Measurements from ENCODE around the gene TUBB8B.
"Not testable (repeated sequence)": the region's sequence is repeated elsewhere in the genome, so short reads cannot be mapped to it uniquely, and the experiment has no call there.

TUBB8B gene

DNA sequence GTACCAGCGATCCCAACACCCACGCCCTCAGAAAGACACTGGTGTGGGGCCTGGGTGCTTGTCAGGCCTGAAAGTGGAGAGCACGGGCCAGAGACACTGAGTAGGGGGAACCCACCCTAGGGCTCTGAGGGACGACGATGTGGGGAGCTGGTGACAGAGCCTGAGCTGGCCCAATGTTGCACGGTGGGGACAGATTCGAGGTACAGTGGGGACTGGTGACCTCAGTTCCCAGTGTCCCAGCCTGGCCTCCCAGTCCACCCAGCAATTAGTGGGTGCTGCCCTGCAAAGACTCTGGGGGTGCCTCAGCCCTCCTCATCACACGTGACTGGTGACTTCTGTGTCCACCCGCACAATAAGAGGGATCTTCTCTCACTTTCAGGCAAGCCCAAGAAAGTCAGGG, 36.6 kb downstream of the TUBB8B start:
- not testable (repeated sequence) for DNase-seq

DNA sequence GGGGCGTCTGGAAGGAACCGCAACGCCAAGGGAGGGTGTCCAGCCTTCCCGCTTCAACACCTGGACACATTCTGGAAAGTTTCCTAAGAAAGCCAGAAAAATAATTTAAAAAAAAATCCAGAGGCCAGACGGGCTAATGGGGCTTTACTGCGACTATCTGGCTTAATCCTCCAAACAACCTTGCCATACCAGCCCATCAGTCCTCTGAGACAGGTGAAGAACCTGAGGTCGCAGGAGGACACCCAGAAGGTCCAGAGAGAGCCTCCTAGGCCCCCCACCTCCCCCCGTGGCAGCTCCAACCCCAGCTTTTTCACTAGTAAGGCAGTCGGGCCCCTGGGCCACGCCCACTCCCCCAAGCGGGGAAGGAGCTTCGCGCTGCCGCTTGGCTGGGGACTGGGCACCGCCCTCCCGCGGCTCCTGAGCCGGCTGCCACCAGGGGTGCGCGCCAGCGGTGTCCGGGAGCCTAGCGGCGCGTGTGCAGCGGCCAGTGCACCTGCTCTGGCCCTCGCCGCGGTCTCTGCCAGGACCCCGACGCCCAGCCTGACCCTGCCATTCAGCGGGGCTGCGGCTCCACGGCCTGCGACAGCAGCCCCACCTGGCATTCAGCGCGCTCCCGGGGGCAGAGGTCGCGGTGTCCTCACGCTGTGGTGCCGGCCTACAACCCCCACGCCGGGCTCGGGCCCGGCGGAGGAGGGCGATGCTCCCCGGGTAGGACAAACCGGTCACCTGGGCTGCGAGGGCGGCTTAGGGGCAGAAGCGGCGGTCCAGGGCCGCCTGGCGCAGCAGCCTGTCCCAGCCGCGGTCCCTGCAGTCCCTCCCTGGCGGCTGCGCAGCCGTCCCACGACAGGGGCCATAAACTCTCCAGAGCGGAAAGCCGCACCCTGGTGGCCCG, 37.8 kb downstream of the TUBB8B start:
- not testable (repeated sequence) for DNase-seq

DNA sequence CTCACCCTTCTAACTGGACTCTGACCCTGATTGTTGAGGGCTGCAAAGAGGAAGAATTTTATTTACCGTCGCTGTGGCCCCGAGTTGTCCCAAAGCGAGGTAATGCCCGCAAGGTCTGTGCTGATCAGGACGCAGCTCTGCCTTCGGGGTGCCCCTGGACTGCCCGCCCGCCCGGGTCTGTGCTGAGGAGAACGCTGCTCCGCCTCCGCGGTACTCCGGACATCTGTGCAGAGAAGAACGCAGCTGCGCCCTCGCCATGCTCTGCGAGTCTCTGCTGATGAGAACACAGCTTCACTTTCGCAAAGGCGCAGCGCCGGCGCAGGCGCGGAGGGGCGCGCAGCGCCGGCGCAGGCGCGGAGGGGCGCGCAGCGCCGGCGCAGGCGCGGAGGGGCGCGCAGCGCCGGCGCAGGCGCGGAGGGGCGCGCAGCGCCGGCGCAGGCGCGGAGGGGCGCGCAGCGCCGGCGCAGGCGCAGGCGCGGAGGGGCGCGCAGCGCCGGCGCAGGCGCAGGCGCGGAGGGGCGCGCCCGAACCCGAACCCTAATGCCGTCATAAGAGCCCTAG, 38.7 kb downstream of the TUBB8B start:
- not testable (repeated sequence) for DNase-seq

DNA sequence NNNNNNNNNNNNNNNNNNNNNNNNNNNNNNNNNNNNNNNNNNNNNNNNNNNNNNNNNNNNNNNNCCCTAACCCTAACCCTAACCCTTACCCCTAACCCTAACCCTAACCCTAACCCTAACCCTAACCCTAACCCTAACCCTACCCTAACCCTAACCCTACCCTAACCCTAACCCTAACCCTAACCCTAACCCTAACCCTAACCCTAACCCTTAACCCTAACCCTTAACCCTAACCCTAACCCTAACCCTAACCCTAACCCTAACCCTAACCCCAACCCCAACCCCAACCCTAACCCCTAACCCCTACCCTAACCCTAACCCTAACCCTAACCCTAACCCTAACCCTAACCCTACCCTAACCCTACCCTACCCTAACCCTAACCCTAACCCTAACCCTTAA, 39.5 kb downstream of the TUBB8B start:
- DNase-seq = not testable (repeated sequence)
